ENCODE results near the gene KCNMA1. TPM values are rescaled to one million over a fixed set of nuclear protein-coding genes. Genes with fewer than 3 reads are reported as not detected.
A peak's percentile ranks its signal among the peaks of the same experiment; 100 is the strongest.

Gene KCNMA1
- total and polyA plus RNA-seq, 8 donors, result 2.8 to 21.1 (median 4.3) TPM

DNA sequence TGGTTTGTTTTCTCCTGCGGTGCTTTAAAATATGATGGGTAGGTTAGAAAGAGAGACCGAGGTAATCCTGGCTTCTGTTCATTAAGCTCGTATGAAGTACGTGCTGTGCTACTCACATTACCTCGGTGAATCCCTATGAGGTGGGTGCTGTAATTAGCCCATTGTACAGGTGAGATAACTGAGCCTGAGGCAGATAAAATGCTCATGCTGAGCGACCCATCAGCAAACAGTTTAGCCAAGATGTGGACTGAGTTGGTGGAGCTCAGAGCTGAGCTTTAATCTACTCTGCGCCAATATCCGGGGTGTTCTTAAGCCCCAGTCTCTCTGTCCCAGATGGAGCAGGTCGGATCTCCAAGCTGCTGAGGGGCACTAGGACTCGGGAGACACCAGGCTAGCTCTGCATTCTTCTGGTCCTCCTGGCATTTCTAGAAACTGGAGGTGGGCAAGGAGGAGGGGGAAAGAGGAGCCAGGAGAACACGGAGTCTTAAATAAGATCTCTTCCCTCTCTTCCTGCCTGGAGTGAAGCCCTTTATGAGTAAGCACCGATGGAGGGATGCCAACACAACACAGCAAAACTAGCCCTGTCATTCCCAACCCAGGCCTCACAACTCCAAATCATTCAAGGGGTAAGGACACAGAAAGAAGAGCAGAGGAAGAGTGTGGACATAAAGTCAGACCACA, 458.5 kb downstream of the KCNMA1 start:
- ATAC-seq, result peak; percentile 50
- Histone ChIP-seq H3K36me3 (no peaks in the 10 kb centered on the region), H3K27me3 (no peaks in the 10 kb centered on the region), H3K4me3 (no peak overlapping the region), H3K27ac (no peak overlapping the region), H3K9me3 (no peaks in the 10 kb centered on the region), H3K4me1 (no peaks in the 10 kb centered on the region)
- no peak for TF ChIP-seq CTCF (IDR thresholded peaks at IDR 0.05)
- intact Hi-C loops (cut with DNase I), result loop anchor here (10.0 kb wide), 2 partner anchors 216 to 466 kb away; no protein-coding TSS in a partner anchor
- peak in 2 of 4 donors; percentile 35 to 38 for DNase-seq

- Histone ChIP-seq H3K27ac (no peak overlapping the region), H3K4me3 (no peak overlapping the region), H3K27me3 (no peaks in the 10 kb centered on the region), H3K9me3 (no peaks in the 10 kb centered on the region), H3K36me3 (no peaks in the 10 kb centered on the region), H3K4me1 (no peaks in the 10 kb centered on the region)
- intact Hi-C loops (cut with DNase I), result loop anchor here (10.0 kb wide), 2 partner anchors 217 to 467 kb away; no protein-coding TSS in a partner anchor
- DNase-seq (no peak), ATAC-seq (no peak)
- TF ChIP-seq CTCF (IDR thresholded peaks at IDR 0.05), result no peak
Measured at GRCh38 chr10:77177589-77177988, 460.0 kb downstream of the KCNMA1 start.

DNA sequence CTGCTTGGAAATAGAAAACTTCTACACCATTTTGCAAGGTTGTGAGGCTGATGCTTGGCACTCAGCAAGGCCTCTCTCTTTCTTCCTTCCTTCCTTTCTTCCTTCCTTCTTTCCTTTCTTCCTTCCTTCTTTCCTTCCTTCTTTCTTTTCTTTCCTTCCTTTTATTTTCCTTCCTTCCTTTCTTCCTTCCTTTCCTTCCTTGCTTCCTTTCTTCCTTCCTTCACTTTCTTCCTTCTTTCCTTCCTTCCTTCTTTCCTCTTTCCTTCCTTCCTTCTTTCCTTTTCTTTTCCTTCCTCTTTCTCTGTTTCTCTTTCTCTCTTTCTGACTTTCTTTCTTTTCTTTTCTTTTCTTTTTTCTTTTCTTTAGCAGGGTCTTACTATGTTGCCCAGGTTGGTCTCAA, 460.4 kb downstream of the KCNMA1 start:
- DNase-seq (no peak), ATAC-seq (no peak)
- no peaks in the 10 kb centered on the region for H3K9me3 ChIP-seq
- H3K27me3 ChIP-seq, result peaks cover 0 to 3% of the 10 kb centered on the region in 2 donors
- no peak overlapping the region for H3K27ac ChIP-seq
- H3K4me1 ChIP-seq, result no peaks in the 10 kb centered on the region
- no peaks in the 10 kb centered on the region for H3K36me3 ChIP-seq
- TF ChIP-seq CTCF (IDR thresholded peaks at IDR 0.05), result no peak
- intact Hi-C loops (cut with DNase I), result loop anchor here (10.0 kb wide), 2 partner anchors 218 to 468 kb away; no protein-coding TSS in a partner anchor
- H3K4me3 ChIP-seq, result no peak overlapping the region

DNA sequence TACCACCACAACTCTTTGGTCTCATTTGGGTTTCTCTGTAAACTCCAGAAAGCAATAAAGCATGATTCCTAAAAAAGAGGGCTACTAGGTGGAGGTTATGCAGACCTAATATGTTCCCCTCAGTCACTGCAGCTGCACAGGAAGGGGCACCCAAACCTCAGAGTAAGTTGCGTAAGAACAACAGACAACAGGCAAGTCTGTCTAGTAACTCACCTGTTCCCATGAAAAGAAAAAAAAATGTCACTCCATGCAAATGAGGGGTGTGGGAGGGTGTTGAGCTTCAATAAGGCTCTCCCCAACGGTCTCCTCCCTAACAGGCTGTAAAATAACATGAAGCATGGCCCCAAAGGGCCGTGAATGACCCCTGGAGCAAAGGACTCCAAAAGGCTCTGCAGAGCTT, 461.4 kb downstream of the KCNMA1 start:
- Histone ChIP-seq H3K4me1 (no peaks in the 10 kb centered on the region), H3K27me3 (peaks cover 0 to 10% of the 10 kb centered on the region in 2 donors), H3K9me3 (no peaks in the 10 kb centered on the region), H3K36me3 (no peaks in the 10 kb centered on the region), H3K4me3 (no peak overlapping the region), H3K27ac (no peak overlapping the region)
- intact Hi-C loops (cut with DNase I), result loop anchor here (10.0 kb wide), 2 partner anchors 219 to 469 kb away; no protein-coding TSS in a partner anchor
- ATAC-seq, result no peak
- no peak for TF ChIP-seq CTCF (IDR thresholded peaks at IDR 0.05)
- no peak for DNase-seq

DNA sequence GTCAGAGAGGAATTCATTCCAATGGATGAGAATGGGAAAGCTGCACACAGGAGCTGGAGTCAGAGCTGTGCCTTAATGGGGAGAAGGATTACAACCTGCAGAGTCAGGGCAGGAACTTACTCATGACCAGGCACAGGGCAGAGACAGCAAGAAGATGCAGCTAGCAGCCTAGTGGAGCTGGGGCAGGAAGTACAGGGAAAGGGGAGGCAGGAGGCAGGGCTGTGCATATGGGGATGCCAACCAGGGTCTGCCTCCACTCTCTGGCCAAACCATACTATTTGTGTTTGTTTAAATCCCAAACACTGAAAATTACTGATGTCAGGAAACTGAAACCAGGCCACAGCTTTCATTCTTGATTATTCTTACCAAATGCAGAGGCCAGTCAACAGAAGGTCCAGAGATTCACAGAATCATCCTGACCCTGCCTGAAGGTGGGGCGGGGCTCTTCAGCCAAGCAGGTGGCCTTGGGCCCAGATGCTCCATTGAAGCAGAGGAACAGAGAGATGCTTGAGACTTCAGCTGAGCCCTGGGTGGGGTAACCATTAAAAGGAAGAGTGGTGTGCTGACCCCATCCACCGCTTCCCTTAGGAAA, 461.9 kb downstream of the KCNMA1 start:
- Histone ChIP-seq H3K9me3 (no peaks in the 10 kb centered on the region), H3K4me3 (no peak overlapping the region), H3K27ac (no peak overlapping the region), H3K27me3 (peaks cover 0 to 10% of the 10 kb centered on the region in 2 donors), H3K4me1 (no peaks in the 10 kb centered on the region), H3K36me3 (no peaks in the 10 kb centered on the region)
- DNase-seq (no peak), ATAC-seq (no peak)
- TF ChIP-seq CTCF (IDR thresholded peaks at IDR 0.05), result no peak
- intact Hi-C loops (cut with DNase I), result loop anchor here (10.0 kb wide), 2 partner anchors 219 to 469 kb away; no protein-coding TSS in a partner anchor

Measured in left lung (tissue), 10 donors.